OCI-LY7 (cell line): ENCODE results near the gene PTPRT. TPM values are rescaled to one million over a fixed set of nuclear protein-coding genes. Genes with fewer than 3 reads are reported as not detected.

Experiments
- BruUV-seq: library from RNA; stranded (reverse); fragments of 400-500 nt; replicated peaks from 2 replicates; lab custom pipeline; 2021; lab: Mats Ljungman, UMichigan
- CTCF ChIA-PET: fragments of 300-600 bp; sonication (Branson Sonifier 250); formaldehyde crosslinking; loops from one replicate; lab custom pipeline; 2022; ENCODE audit warnings: antibody characterized with exemption; ENCODE audit not compliant: unreplicated experiment; lab: Charles Lee
- POLR2A ChIA-PET: fragments of 300-600 bp; sonication (Branson Sonifier 250); formaldehyde crosslinking; loops from one replicate; lab custom pipeline; 2022; ENCODE audit warnings: antibody characterized with exemption; lab: Charles Lee
- DNase-seq: peaks from one replicate; pipeline ENCODE4 v3.0.0-alpha.2; 2015; ENCODE audit warnings: low spot score
- H2AFZ ChIP-seq: fragments of 200-600 bp; sonication (generic), shearing (Covaris generic); 2 replicates; pipeline ENCODE4 v1.6.1; 2014; ENCODE audit warnings: mild to moderate bottlenecking, antibody characterized with exemption, low read length, moderate library complexity
- H3K27ac ChIP-seq: fragments of 200-600 bp; sonication (generic); 2 replicates; pipeline ENCODE4 v1.5.1; 2014; ENCODE audit warnings: mixed run types, low read depth, mild to moderate bottlenecking, moderate library complexity, low read length, inconsistent platforms; ENCODE audit not compliant: poor library complexity, severe bottlenecking
- H3K36me3 ChIP-seq: fragments of 200-600 bp; sonication (generic); 2 replicates; pipeline ENCODE4 v1.6.1; 2014; ENCODE audit warnings: mild to moderate bottlenecking, antibody characterized with exemption, low read length, moderate library complexity, mixed read lengths; ENCODE audit not compliant: insufficient read depth
- H3K4me1 ChIP-seq: fragments of 200-600 bp; sonication (generic); 2 replicates; pipeline ENCODE4 v1.5.1; 2014; ENCODE audit warnings: mild to moderate bottlenecking, low read length; ENCODE audit not compliant: insufficient read depth, poor library complexity, severe bottlenecking
- H3K4me2 ChIP-seq: fragments of 200-600 bp; sonication (generic); 2 replicates; pipeline ENCODE4 v1.6.1; 2014; ENCODE audit warnings: mild to moderate bottlenecking, low read length
- H3K4me3 ChIP-seq: fragments of 200-600 bp; sonication (generic); 2 replicates; pipeline ENCODE4 v1.5.1; 2014; ENCODE audit warnings: mild to moderate bottlenecking, low read depth, low read length; ENCODE audit not compliant: poor library complexity, severe bottlenecking
- H3K79me2 ChIP-seq: fragments of 200-600 bp; sonication (generic); 2 replicates; pipeline ENCODE4 v1.6.1; 2016; ENCODE audit warnings: low read depth, mild to moderate bottlenecking, low read length, moderate library complexity, mixed read lengths; ENCODE audit not compliant: insufficient read depth
- H3K9me2 ChIP-seq: fragments of 200-600 bp; sonication (generic); 2 replicates; pipeline ENCODE4 v1.6.1; 2016; ENCODE audit warnings: mild to moderate bottlenecking, low read length, mixed read lengths; ENCODE audit not compliant: insufficient read depth
- H3K9me3 ChIP-seq: fragments of 200-600 bp; sonication (generic); 2 replicates; pipeline ENCODE4 v1.6.1; 2014; ENCODE audit warnings: mild to moderate bottlenecking, mixed run types, low read length, mixed read lengths
- H4K20me1 ChIP-seq: fragments of 200-600 bp; sonication (generic); 2 replicates; pipeline ENCODE4 v1.6.1; 2014; ENCODE audit warnings: mild to moderate bottlenecking, antibody characterized with exemption, low read length, moderate library complexity, mixed read lengths; ENCODE audit not compliant: insufficient read depth
- EZH2phosphoT487 ChIP-seq: fragments of 200-600 bp; sonication (generic); IDR thresholded peaks from 2 replicates; pipeline ENCODE4 v1.6.1; 2018; ENCODE audit warnings: low read depth, borderline replicate concordance, mild to moderate bottlenecking, mixed run types, antibody characterized with exemption, low read length, moderate library complexity, mixed read lengths
- intact Hi-C: fragments of 100-400 bp; cut with micrococcal nuclease; formaldehyde crosslinking; loops from one replicate; pipeline ENCODE4 v1.10.0; 2022; ENCODE audit not compliant: unreplicated experiment
- total RNA-seq, 2 experiments: library from RNA; depleted of rRNA in 1 of 2; stranded (reverse); fragments of >200 nt in 1 of 2; shearing (Covaris generic) in 1 of 2; gene quantifications; 2 replicates each; pipeline ENCODE4 v1.2.3, GENCODE V29; 2014 to 2022
- TF ChIP-seq, protein P1 (sequence below): fragments of 200-600 bp; sonication (generic); conservative IDR thresholded peaks from 2 replicates; pipeline ENCODE4 v1.5.1; 2014; ENCODE audit warnings: mild to moderate bottlenecking, antibody characterized with exemption, low read length, moderate library complexity, mixed read lengths

Gene PTPRT
- total RNA-seq, 2 experiments from 2014 or later = not detected

DNA sequence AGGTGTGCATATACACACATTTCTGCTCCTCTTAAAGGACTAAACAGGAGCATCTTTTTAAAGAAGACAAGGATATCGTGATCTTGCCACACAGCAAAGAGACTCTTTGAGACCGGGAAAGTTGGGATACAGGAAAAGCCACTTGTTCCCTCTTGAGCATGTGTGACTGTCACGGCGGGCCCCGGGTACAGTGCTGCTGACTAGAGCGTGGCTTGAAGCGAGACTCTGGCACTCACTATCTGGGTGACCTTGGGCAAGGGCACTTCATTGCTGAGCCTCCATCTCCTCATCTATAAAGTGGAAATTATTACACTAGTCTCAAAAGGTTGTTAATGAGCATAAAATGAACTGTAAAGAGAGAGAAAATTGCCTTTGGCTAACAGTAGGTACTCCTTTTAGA is 713.9 kb downstream of the PTPRT start:
- Histone ChIP-seq H3K4me1 (no peaks in the 10 kb centered on the region), H3K4me3 (no peak overlapping the region), H3K4me2 (no peak overlapping the region), H3K79me2 (no peaks in the 10 kb centered on the region), H3K9me3 (no peaks in the 10 kb centered on the region), H3K9me2 (no peaks in the 10 kb centered on the region), H2AFZ (no peak overlapping the region), H3K27ac (no peak overlapping the region), H4K20me1 (no peaks in the 10 kb centered on the region), H3K36me3 (no peaks in the 10 kb centered on the region)
- DNase-seq = no peak
- no TSS peak for BruUV-seq
- TF ChIP-seq, protein P1, sequence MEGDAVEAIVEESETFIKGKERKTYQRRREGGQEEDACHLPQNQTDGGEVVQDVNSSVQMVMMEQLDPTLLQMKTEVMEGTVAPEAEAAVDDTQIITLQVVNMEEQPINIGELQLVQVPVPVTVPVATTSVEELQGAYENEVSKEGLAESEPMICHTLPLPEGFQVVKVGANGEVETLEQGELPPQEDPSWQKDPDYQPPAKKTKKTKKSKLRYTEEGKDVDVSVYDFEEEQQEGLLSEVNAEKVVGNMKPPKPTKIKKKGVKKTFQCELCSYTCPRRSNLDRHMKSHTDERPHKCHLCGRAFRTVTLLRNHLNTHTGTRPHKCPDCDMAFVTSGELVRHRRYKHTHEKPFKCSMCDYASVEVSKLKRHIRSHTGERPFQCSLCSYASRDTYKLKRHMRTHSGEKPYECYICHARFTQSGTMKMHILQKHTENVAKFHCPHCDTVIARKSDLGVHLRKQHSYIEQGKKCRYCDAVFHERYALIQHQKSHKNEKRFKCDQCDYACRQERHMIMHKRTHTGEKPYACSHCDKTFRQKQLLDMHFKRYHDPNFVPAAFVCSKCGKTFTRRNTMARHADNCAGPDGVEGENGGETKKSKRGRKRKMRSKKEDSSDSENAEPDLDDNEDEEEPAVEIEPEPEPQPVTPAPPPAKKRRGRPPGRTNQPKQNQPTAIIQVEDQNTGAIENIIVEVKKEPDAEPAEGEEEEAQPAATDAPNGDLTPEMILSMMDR = no peak
- TF ChIP-seq EZH2phosphoT487 = no peak
- intact Hi-C loops = no loop called here
- POLR2A ChIA-PET = interaction anchor here (0.9 kb wide), 1 partner anchor 10 kb away, joined by 3 read pairs; no protein-coding TSS in a partner anchor
- CTCF ChIA-PET = no interaction called here

GRCh38 chr20:42474646-42475045 is 715.1 kb downstream of the PTPRT start:
- H3K9me2 ChIP-seq = no peaks in the 10 kb centered on the region
- DNase-seq = no peak
- no peaks in the 10 kb centered on the region for H3K36me3 ChIP-seq
- no TSS peak for BruUV-seq
- no peak overlapping the region for H3K4me3 ChIP-seq
- no peak for TF ChIP-seq EZH2phosphoT487
- TF ChIP-seq, protein P1 = no peak
- intact Hi-C loops = no loop called here
- no peaks in the 10 kb centered on the region for H3K9me3 ChIP-seq
- ChIA-PET POLR2A (no interaction called here), CTCF (no interaction called here)
- H3K27ac ChIP-seq = no peak overlapping the region
- H4K20me1 ChIP-seq = no peaks in the 10 kb centered on the region
- H3K79me2 ChIP-seq = no peaks in the 10 kb centered on the region
- no peaks in the 10 kb centered on the region for H3K4me1 ChIP-seq
- H3K4me2 ChIP-seq = no peak overlapping the region
- no peak overlapping the region for H2AFZ ChIP-seq

- DNase-seq = no peak
- BruUV-seq = no TSS peak
- ChIA-PET CTCF (no interaction called here), POLR2A (no interaction called here)
- no peaks in the 10 kb centered on the region for H3K9me3 ChIP-seq
- TF ChIP-seq EZH2phosphoT487 = no peak
- TF ChIP-seq, protein P1 = no peak
- H3K27ac ChIP-seq = no peak overlapping the region
- no peaks in the 10 kb centered on the region for H3K9me2 ChIP-seq
- H3K79me2 ChIP-seq = no peaks in the 10 kb centered on the region
- no peaks in the 10 kb centered on the region for H4K20me1 ChIP-seq
- intact Hi-C loops = no loop called here
- no peaks in the 10 kb centered on the region for H3K4me1 ChIP-seq
- no peak overlapping the region for H3K4me2 ChIP-seq
- no peak overlapping the region for H3K4me3 ChIP-seq
- no peak overlapping the region for H2AFZ ChIP-seq
- no peaks in the 10 kb centered on the region for H3K36me3 ChIP-seq
These were observed 717.5 kb downstream of the PTPRT start for GRCh38 chr20:42472198-42472597.
